HL-60 (cell line): ENCODE data around the gene TIPARP.

Experiments used
- TF ChIP-seq, protein P1 (sequence below): IDR thresholded peaks from one replicate; pipeline ENCODE4 v1.5.1; 2011; ENCODE audit warnings: low read length, control low read depth, inconsistent platforms; ENCODE audit not compliant: insufficient read depth
- TF ChIP-seq, protein P2 (sequence below): IDR thresholded peaks from 2 replicates; pipeline ENCODE4 v1.6.1; 2012; ENCODE audit warnings: low read depth; ENCODE audit not compliant: insufficient replicate concordance

DNA sequence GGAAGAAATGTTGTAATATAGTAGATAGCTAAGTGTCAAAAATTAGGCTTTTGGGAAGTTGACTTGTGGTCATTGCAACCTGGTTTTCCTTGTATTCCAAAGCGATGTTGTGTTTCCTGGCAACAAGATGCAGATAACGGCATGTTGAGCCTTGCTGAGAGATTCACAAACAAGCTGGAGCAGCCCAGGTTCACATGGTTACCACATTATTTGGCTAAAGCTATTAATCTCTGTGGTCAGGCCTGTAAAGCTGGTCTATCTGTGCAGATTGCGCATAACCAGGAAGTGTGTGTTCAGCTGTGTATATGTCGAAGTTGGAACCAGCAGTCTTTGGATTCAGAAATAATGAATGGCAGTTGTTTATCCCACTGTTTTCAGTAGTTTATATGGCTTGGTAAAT, 6.6 kb downstream of the TIPARP start:
- TF ChIP-seq, protein P1, sequence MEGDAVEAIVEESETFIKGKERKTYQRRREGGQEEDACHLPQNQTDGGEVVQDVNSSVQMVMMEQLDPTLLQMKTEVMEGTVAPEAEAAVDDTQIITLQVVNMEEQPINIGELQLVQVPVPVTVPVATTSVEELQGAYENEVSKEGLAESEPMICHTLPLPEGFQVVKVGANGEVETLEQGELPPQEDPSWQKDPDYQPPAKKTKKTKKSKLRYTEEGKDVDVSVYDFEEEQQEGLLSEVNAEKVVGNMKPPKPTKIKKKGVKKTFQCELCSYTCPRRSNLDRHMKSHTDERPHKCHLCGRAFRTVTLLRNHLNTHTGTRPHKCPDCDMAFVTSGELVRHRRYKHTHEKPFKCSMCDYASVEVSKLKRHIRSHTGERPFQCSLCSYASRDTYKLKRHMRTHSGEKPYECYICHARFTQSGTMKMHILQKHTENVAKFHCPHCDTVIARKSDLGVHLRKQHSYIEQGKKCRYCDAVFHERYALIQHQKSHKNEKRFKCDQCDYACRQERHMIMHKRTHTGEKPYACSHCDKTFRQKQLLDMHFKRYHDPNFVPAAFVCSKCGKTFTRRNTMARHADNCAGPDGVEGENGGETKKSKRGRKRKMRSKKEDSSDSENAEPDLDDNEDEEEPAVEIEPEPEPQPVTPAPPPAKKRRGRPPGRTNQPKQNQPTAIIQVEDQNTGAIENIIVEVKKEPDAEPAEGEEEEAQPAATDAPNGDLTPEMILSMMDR = no peak
- TF ChIP-seq, protein P2, sequence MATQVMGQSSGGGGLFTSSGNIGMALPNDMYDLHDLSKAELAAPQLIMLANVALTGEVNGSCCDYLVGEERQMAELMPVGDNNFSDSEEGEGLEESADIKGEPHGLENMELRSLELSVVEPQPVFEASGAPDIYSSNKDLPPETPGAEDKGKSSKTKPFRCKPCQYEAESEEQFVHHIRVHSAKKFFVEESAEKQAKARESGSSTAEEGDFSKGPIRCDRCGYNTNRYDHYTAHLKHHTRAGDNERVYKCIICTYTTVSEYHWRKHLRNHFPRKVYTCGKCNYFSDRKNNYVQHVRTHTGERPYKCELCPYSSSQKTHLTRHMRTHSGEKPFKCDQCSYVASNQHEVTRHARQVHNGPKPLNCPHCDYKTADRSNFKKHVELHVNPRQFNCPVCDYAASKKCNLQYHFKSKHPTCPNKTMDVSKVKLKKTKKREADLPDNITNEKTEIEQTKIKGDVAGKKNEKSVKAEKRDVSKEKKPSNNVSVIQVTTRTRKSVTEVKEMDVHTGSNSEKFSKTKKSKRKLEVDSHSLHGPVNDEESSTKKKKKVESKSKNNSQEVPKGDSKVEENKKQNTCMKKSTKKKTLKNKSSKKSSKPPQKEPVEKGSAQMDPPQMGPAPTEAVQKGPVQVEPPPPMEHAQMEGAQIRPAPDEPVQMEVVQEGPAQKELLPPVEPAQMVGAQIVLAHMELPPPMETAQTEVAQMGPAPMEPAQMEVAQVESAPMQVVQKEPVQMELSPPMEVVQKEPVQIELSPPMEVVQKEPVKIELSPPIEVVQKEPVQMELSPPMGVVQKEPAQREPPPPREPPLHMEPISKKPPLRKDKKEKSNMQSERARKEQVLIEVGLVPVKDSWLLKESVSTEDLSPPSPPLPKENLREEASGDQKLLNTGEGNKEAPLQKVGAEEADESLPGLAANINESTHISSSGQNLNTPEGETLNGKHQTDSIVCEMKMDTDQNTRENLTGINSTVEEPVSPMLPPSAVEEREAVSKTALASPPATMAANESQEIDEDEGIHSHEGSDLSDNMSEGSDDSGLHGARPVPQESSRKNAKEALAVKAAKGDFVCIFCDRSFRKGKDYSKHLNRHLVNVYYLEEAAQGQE = no peak
